ENCODE measurements around the gene EEFSEC.

The EEFSEC gene

DNA sequence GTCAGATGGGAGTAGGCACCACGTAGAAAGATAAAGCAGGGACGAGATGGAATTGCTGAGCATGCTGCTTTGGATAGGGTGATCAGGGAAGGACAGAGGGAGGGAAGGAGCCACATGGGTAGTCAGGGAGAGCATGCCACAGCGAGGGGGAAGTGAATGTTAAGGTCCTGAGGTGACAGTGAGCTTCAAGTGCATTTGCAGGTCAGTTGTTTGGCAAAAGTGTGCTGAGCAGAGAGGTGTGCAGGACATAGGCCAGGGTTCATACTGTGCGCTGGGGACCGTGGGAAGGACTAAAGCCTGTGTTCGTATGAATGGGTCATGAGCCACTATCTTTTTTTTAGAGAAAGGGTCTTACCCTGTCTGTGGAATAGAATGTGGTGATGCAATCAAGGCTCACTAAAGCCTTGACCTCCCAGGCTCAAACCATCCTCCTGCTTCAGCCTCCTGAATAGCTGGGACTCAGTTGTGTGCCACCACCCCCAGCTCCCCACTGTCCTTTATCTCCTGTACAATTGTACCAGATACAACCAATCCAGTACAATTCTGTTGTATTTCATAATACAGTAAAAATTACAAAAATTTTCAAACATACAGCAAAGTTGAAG, 205.9 kb downstream of the EEFSEC start:
- no peak overlapping the region for H3K27ac ChIP-seq
- DNase-seq (ENCODE audit: low read depth, low spot score): no peak

GRCh38 chr3:128359846-128360642, 206.8 kb downstream of the EEFSEC start:
- no peak for DNase-seq (ENCODE audit: low read depth, low spot score)

GRCh38 chr3:128360705-128361271, 207.5 kb downstream of the EEFSEC start:
- no peak overlapping the region for H3K27ac ChIP-seq
- DNase-seq (ENCODE audit: low read depth, low spot score): no peak

More at GRCh38 chr3:128359846-128360642, 206.8 kb downstream of the EEFSEC start:
- no peak overlapping the region for H3K27ac ChIP-seq

DNA sequence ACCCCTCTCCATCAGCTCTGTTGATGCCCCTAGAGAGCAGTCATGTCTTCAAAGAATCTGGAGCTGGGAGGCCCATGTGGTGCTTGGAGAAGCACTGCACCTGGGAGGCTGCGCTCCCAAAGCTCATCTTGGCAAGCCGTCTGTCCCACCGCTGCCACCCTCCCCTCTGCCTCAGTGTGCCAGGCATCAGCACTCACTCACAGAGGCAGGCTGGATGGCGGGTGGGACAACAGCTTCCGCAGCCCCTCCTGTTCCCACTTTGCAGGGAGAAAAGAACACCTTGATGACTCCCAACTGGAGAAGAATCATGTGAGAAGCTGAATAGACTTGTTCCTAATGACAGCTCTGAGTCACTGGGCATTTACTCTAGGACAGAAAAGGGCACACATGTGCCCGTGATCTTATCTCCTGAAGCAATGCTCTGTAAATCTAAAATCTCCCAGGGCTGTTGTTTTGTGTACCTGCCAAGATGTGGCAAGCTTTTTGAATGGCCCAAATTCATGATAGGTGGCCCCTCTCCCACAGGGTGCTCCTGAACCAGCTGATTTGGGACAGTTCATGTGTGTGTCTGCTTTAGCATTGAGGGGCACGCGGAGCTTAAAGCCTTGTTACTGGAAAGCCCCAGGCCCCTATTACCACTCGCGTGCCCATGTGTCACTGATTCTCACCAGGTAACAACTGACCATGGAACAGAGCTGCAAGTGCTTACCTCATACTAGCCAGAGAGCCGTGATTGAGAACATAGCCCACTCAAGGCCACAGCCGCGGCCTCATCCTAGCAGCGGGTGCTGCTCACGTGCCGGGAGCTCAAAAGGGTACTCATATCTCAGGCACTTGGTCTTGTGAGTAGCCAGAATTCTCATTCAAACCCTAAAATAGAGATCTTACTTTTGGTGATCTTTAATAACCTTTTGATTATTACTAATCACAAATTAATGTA, 209.0 kb downstream of the EEFSEC start:
- no peak overlapping the region for H3K27ac ChIP-seq
- DNase-seq (ENCODE audit: low read depth, low spot score): peak; percentile 14

- DNase-seq (ENCODE audit: low read depth, low spot score): no peak
- no peak overlapping the region for H3K27ac ChIP-seq
Measured at GRCh38 chr3:128364291-128364690, 211.0 kb downstream of the EEFSEC start.

DNA sequence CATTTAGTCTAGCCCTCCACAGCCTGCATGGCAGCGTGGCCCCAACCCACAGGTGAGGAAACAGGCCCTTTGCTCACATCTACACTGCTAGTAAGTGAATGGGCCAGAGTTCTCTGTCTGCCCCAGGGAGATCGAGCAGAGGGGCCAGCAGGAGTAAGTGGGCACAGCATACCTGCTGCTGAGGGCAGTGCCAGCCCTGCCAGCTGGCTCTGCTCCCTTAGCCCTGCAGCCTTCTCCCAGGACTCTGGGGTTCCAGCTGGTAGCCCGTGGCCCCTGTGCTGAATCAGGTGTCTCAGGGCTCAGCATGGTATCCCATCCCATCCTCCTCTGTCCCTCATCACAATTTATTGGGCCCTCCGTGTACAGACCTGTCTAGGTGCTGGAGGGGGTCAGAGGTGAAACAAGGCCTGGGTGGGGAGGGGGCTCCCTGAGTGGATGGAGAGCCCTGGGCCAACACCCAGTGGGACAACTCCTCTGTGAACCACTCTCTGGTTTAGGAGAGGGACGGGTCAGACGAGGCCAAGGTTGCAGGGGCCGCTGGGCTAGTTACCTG, 211.6 kb downstream of the EEFSEC start:
- DNase-seq (ENCODE audit: low read depth, low spot score): no peak
- H3K27ac ChIP-seq: no peak overlapping the region

GRCh38 chr3:128366136-128366535, 212.9 kb downstream of the EEFSEC start:
- no peak for DNase-seq (ENCODE audit: low read depth, low spot score)
- H3K27ac ChIP-seq: no peak overlapping the region

DNA sequence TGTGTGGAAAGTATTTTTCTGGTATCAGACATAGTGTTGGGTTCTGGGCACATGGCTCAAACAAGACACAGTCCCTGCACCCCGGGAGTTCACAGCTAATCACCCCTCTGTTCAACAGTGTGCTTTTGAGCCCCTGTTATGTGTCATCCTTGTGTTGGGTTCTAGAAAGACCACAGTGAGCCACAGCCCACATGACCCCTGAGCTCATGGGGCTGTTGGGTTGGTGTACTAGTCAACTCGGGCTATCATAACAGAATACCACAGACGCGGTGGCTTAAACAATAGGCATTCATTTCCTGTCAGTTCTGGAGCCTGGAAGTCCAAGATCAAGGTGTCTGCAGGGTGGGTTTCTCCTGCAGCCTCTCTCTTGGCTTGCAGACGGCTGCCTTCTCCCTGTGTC, 213.4 kb downstream of the EEFSEC start:
- no peak overlapping the region for H3K27ac ChIP-seq
- DNase-seq (ENCODE audit: low read depth, low spot score): no peak

GRCh38 chr3:128367221-128367620, 213.9 kb downstream of the EEFSEC start:
- no peak for DNase-seq (ENCODE audit: low read depth, low spot score)

DNA sequence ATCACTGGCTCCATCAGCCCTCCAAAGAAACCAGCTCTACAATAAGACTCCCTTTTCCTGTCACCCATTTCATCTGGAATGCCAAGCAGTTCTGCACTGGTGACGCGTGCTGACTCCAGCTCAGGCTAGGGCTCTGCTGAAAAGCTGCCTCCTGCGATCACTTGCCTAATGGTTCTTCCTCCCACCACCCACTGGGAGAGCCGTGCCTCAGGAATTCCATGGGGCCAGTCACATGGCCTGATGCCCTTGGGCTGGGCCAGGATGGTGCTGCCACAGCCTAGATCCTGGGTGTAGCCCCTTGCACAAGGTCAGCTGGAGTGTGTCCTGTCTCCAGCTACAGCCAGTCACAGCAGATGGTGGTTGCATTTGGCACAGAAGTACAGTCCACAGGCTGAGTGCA, 214.5 kb downstream of the EEFSEC start:
- no peak for DNase-seq (ENCODE audit: low read depth, low spot score)
- no peak overlapping the region for H3K27ac ChIP-seq

More at GRCh38 chr3:128367221-128367620, 213.9 kb downstream of the EEFSEC start:
- no peak overlapping the region for H3K27ac ChIP-seq

DNA sequence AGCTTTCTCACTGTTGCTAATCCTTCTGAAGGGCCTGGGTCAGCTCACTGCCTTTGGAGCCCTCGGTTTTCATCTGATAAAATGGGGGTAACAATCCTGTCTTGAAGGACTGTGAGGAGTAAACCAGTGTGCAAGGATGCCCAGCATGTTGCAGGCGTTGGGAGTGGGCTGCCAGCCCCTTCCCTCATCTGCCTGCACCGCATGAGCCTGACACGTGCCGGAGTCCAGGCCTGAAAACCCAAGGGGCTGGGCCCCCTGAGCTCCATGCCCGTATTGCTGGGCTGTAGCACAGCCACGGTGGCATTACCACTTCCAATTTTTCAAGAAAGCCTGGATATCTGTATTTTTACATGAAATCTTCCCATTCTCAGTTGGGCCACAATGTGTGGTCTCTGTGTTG, 215.3 kb downstream of the EEFSEC start:
- DNase-seq (ENCODE audit: low read depth, low spot score): no peak

GRCh38 chr3:128369121-128369703, 215.9 kb downstream of the EEFSEC start:
- DNase-seq (ENCODE audit: low read depth, low spot score): no peak
- H3K27ac ChIP-seq: no peak overlapping the region

More for the DNA sequence above, 215.3 kb downstream of the EEFSEC start:
- no peak overlapping the region for H3K27ac ChIP-seq

GRCh38 chr3:128369881-128370642, 216.8 kb downstream of the EEFSEC start:
- no peak overlapping the region for H3K27ac ChIP-seq
- no peak for DNase-seq (ENCODE audit: low read depth, low spot score)

GRCh38 chr3:128372281-128372680, 219.0 kb downstream of the EEFSEC start:
- DNase-seq (ENCODE audit: low read depth, low spot score): no peak
- H3K27ac ChIP-seq: no peak overlapping the region

GRCh38 chr3:128372707-128373533, 219.6 kb downstream of the EEFSEC start:
- no peak overlapping the region for H3K27ac ChIP-seq
- DNase-seq (ENCODE audit: low read depth, low spot score): no peak

- H3K27ac ChIP-seq: no peak overlapping the region
- DNase-seq (ENCODE audit: low read depth, low spot score): no peak
Measured at GRCh38 chr3:128374746-128375445, 221.6 kb downstream of the EEFSEC start.

GRCh38 chr3:128376516-128376915, 223.2 kb downstream of the EEFSEC start:
- H3K27ac ChIP-seq: no peak overlapping the region
- DNase-seq (ENCODE audit: low read depth, low spot score): no peak
